Esophagus muscularis mucosa (tissue), 4 donors: ENCODE measurements around the gene BCR. TPM values are rescaled to one million over a fixed set of nuclear protein-coding genes. Genes with fewer than 3 reads are reported as not detected.

Source experiments
- DNase-seq: peaks from one replicate; pipeline ENCODE4 v3.0.0-alpha.2; 2017; ENCODE audit errors: extremely low spot score
- H3K27ac ChIP-seq, 4 donors: fragments of 200-600 bp; sonication (generic); replicated peaks in 1 of 4; 1 replicate in 3 of 4; 2 replicates in 1 of 4; pipeline ENCODE4 v1.5.1; 2016 to 2019; ENCODE audit warnings: mild to moderate bottlenecking in 1 of 4
- H3K27me3 ChIP-seq, 4 donors: fragments of 200-600 bp; sonication (generic); one replicate each; pipeline versions ENCODE4 v1.5.1 to v1.6.0; 2016 to 2019
- H3K36me3 ChIP-seq, 4 donors: fragments of 200-600 bp; sonication (generic); one replicate each; pipeline ENCODE4 v1.5.1; 2016 to 2019
- H3K4me1 ChIP-seq, 4 donors: fragments of 200-600 bp; sonication (generic); one replicate each; pipeline ENCODE4 v1.5.1; 2016 to 2019
- H3K4me3 ChIP-seq, 4 donors: fragments of 200-600 bp; sonication (generic); 1 replicate in 2 of 4; 2 replicates in 2 of 4; pipeline ENCODE4 v1.5.1; 2016 to 2019; ENCODE audit warnings: mild to moderate bottlenecking in 4 of 4, moderate library complexity in 1 of 4
- H3K9me3 ChIP-seq, 4 donors: fragments of 200-600 bp; sonication (generic); 1 replicate in 3 of 4; 2 replicates in 1 of 4; pipeline ENCODE4 v1.5.1; 2016 to 2019
- CTCF ChIP-seq, 3 experiments: fragments of 200-600 bp in 2 of 3; fragments of 450-650 bp in 1 of 3; sonication (generic) in 2 of 3; IDR thresholded peaks; one replicate each; pipeline ENCODE4 v1.5.1; 2017 to 2019; ENCODE audit warnings: antibody characterized with exemption in 3 of 3, mild to moderate bottlenecking in 2 of 3, moderate library complexity in 1 of 3
- EP300 ChIP-seq: sonication (generic); formaldehyde crosslinking; IDR thresholded peaks from one replicate; pipeline ENCODE4 v1.6.1; 2017; ENCODE audit warnings: antibody characterized with exemption
- POLR2A ChIP-seq: fragments of 450-650 bp; IDR thresholded peaks from one replicate; pipeline ENCODE4 v1.6.1; 2017; ENCODE audit warnings: antibody characterized with exemption, moderate library complexity, mild to moderate bottlenecking, low read depth
- POLR2AphosphoS5 ChIP-seq, 2 donors: sonication (generic); formaldehyde crosslinking; IDR thresholded peaks; one replicate each; pipeline ENCODE4 v1.6.1; 2017; ENCODE audit warnings: antibody characterized with exemption in 2 of 2
- WGBS: methylation state at CpG from one replicate; pipeline ENCODE4 v1.1.5; 2018; 5-methylcytosine and 5-hydroxymethylcytosine counted together
- intact Hi-C: fragments of 100-400 bp; cut with DNase I; formaldehyde crosslinking; loops from one replicate; pipeline ENCODE4 v1.15.1; 2023
- total RNA-seq, 4 donors: library from RNA; depleted of rRNA; stranded (reverse); fragments of >200 nt; gene quantifications; one replicate each; pipeline versions ENCODE4 v1.1.0 to v1.2.1, GENCODE V29; 2016

Gene BCR
- total RNA-seq, 4 donors from 2014 or later, result 35.7 to 58.5 (median 48.0) TPM

GRCh38 chr22:23166042-23166831 lies 14.1 kb upstream of the BCR start:
- DNase-seq, result no peak
- intact Hi-C loops, result no loop called here

GRCh38 chr22:23166841-23167616 lies 13.3 kb upstream of the BCR start:
- no peak overlapping the region for H3K4me3 ChIP-seq
- intact Hi-C loops, result no loop called here
- no peak for TF ChIP-seq CTCF (IDR thresholded peaks at IDR 0.05)
- no peak for TF ChIP-seq EP300
- no peak for TF ChIP-seq POLR2AphosphoS5 (IDR thresholded peaks at IDR 0.05)
- no peak for TF ChIP-seq POLR2A
- no peak for DNase-seq
- H3K27me3 ChIP-seq, result no peaks in the 10 kb centered on the region
- H3K27ac ChIP-seq, result no peak overlapping the region
- peaks cover 0 to 5% (median 0%) of the 10 kb centered on the region in 4 donors for H3K36me3 ChIP-seq
- H3K9me3 ChIP-seq, result no peaks in the 10 kb centered on the region
- WGBS, result 73% methylated on average over 8 of the region's 10 CpGs
- peaks cover 0 to 13% (median 11%) of the 10 kb centered on the region in 4 donors for H3K4me1 ChIP-seq

More at GRCh38 chr22:23166042-23166831, 14.1 kb upstream of the BCR start:
- Histone ChIP-seq H3K4me1 (peaks cover 0 to 13% (median 11%) of the 10 kb centered on the region in 4 donors), H3K4me3 (no peak overlapping the region), H3K27me3 (no peaks in the 10 kb centered on the region), H3K27ac (no peak overlapping the region), H3K36me3 (peaks cover 0 to 13% (median 2%) of the 10 kb centered on the region in 4 donors), H3K9me3 (no peaks in the 10 kb centered on the region)
- 84% methylated on average over 6 of the region's 6 CpGs for WGBS
- TF ChIP-seq POLR2AphosphoS5 (IDR thresholded peaks at IDR 0.05) (no peak), EP300 (no peak), CTCF (IDR thresholded peaks at IDR 0.05) (no peak), POLR2A (no peak)

GRCh38 chr22:23168391-23169042 lies 11.8 kb upstream of the BCR start:
- 93% methylated on average over 9 of the region's 9 CpGs for WGBS
- Histone ChIP-seq H3K27ac (no peak overlapping the region), H3K36me3 (no peaks in the 10 kb centered on the region), H3K4me3 (no peak overlapping the region), H3K4me1 (peaks cover 0 to 10% (median 7%) of the 10 kb centered on the region in 4 donors), H3K27me3 (no peaks in the 10 kb centered on the region), H3K9me3 (no peaks in the 10 kb centered on the region)
- no peak for DNase-seq
- intact Hi-C loops, result no loop called here
- TF ChIP-seq CTCF (IDR thresholded peaks at IDR 0.05), result no peak
- TF ChIP-seq POLR2AphosphoS5 (IDR thresholded peaks at IDR 0.05), result no peak
- TF ChIP-seq POLR2A, result no peak
- TF ChIP-seq EP300, result no peak

- WGBS, result 95% methylated on average over 3 of the region's 4 CpGs
- no peak overlapping the region for H3K4me3 ChIP-seq
- H3K27me3 ChIP-seq, result no peaks in the 10 kb centered on the region
- intact Hi-C loops, result no loop called here
- no peaks in the 10 kb centered on the region for H3K9me3 ChIP-seq
- no peak overlapping the region for H3K27ac ChIP-seq
- DNase-seq, result no peak
- TF ChIP-seq POLR2A (no peak), CTCF (IDR thresholded peaks at IDR 0.05) (no peak), POLR2AphosphoS5 (IDR thresholded peaks at IDR 0.05) (no peak), EP300 (no peak)
- peaks cover 0 to 7% (median 3%) of the 10 kb centered on the region in 4 donors for H3K4me1 ChIP-seq
- no peaks in the 10 kb centered on the region for H3K36me3 ChIP-seq
Measured at GRCh38 chr22:23169043-23169406, 11.3 kb upstream of the BCR start.
